HEK293 (cell line): ENCODE data around the gene CLASP1.

Source experiments
- CTCF ChIA-PET: fragments of 350-600 bp; formaldehyde crosslinking; extraction: SDS; loops from one replicate; lab custom pipeline; 2021; ENCODE audit warnings: antibody characterized with exemption; lab: Yijun Ruan, JAX
- POLR2A ChIA-PET: fragments of 300-600 bp; formaldehyde crosslinking; extraction: SDS; loops from one replicate; lab custom pipeline; 2020; ENCODE audit warnings: antibody characterized with exemption, inconsistent platforms; lab: Yijun Ruan, JAX
- H3K27ac ChIP-seq: fragments of 200-500 bp; sonication (Bioruptor generic); 2 replicates; pipeline ENCODE4 v1.5.1; 2014; ENCODE audit warnings: low read depth, low read length, control low read depth, inconsistent platforms; ENCODE audit errors: extremely low read depth
- H3K36me3 ChIP-seq, 2 experiments: fragments of 200-500 bp in 1 of 2; sonication (Bioruptor generic) in 1 of 2; 1 replicate in 1 of 2; 2 replicates in 1 of 2; pipeline ENCODE4 v1.5.1; 2014 to 2017; ENCODE audit warnings: inconsistent platforms in 2 of 2, low read length in 2 of 2; ENCODE audit not compliant: control insufficient read depth in 2 of 2, insufficient read depth in 1 of 2
- H3K4me1 ChIP-seq: fragments of 200-500 bp; sonication (Bioruptor generic); 2 replicates; pipeline ENCODE4 v1.5.1; 2014; ENCODE audit warnings: mild to moderate bottlenecking, low read length, inconsistent platforms; ENCODE audit not compliant: control insufficient read depth, insufficient read depth
- H3K4me3 ChIP-seq: 2 replicates; pipeline ENCODE4 v1.5.1; 2011; ENCODE audit warnings: low read depth, mild to moderate bottlenecking, control low read depth, low read length, moderate library complexity
- H3K9me3 ChIP-seq: fragments of 200-500 bp; sonication (Bioruptor generic); 2 replicates; pipeline ENCODE4 v1.5.1; 2014; ENCODE audit warnings: low read depth, low read length, inconsistent platforms; ENCODE audit not compliant: control insufficient read depth, insufficient read depth
- GLI2 ChIP-seq: fragments of 450-650 bp; formaldehyde crosslinking; IDR thresholded peaks from 2 replicates; pipeline ENCODE4; 2017; ENCODE audit warnings: missing biosample characterization, missing genetic modification characterization, low read depth, borderline replicate concordance
- HOXC10 ChIP-seq: sonication (generic); formaldehyde crosslinking; IDR thresholded peaks from 2 replicates; pipeline ENCODE4 v1.8.1; 2023; ENCODE audit warnings: mild to moderate bottlenecking, missing genetic modification reagents
- HOXD13 ChIP-seq: sonication (generic); formaldehyde crosslinking; IDR thresholded peaks from 2 replicates; pipeline ENCODE4 v1.8.0; 2022; ENCODE audit warnings: missing genetic modification reagents, borderline replicate concordance
- KLF16 ChIP-seq: fragments of 450-650 bp; formaldehyde crosslinking; IDR thresholded peaks from 2 replicates; pipeline ENCODE4 v1.5.1; 2017; ENCODE audit warnings: missing biosample characterization, missing genetic modification characterization
- KLF9 ChIP-seq: fragments of 450-650 bp; formaldehyde crosslinking; IDR thresholded peaks from 2 replicates; pipeline ENCODE4 v1.5.1; 2016; ENCODE audit warnings: missing biosample characterization, missing genetic modification characterization, low read depth
- MEIS1 ChIP-seq: sonication (generic); formaldehyde crosslinking; IDR thresholded peaks from 2 replicates; pipeline ENCODE4 v1.8.1; 2022; ENCODE audit warnings: missing genetic modification reagents, mild to moderate bottlenecking, borderline replicate concordance
- OVOL3 ChIP-seq: fragments of 450-650 bp; formaldehyde crosslinking; IDR thresholded peaks from 2 replicates; pipeline ENCODE4 v1.5.1; 2016; ENCODE audit warnings: missing biosample characterization, missing genetic modification characterization
- REST ChIP-seq: fragments of 450-650 bp; formaldehyde crosslinking; IDR thresholded peaks from 2 replicates; pipeline ENCODE4 v1.5.1; 2016; ENCODE audit warnings: missing biosample characterization, missing genetic modification characterization
- SETDB1 ChIP-seq: IDR thresholded peaks from one replicate; pipeline ENCODE4 v1.6.1; 2017; ENCODE audit warnings: mild to moderate bottlenecking, low read length, moderate library complexity, mixed read lengths; ENCODE audit not compliant: insufficient read length
- TCF7L2 ChIP-seq: IDR thresholded peaks from 2 replicates; pipeline ENCODE4 v1.6.1; 2011; ENCODE audit warnings: low read depth, mild to moderate bottlenecking, inconsistent platforms, low read length, moderate library complexity, borderline replicate concordance
- ZBTB20 ChIP-seq: fragments of 450-650 bp; formaldehyde crosslinking; IDR thresholded peaks from 2 replicates; pipeline ENCODE4 v1.5.1; 2016; ENCODE audit warnings: missing biosample characterization, missing genetic modification characterization
- ZBTB26 ChIP-seq: fragments of 450-650 bp; formaldehyde crosslinking; optimal IDR thresholded peaks from 2 replicates; pipeline ENCODE3; 2016; ENCODE audit warnings: missing biosample characterization, mild to moderate bottlenecking, missing genetic modification characterization
- ZFHX2 ChIP-seq: fragments of 450-650 bp; formaldehyde crosslinking; conservative IDR thresholded peaks from 2 replicates; pipeline ENCODE4 v1.5.1; 2016; ENCODE audit warnings: missing biosample characterization, missing genetic modification characterization
- ZFP69B ChIP-seq: fragments of 450-650 bp; formaldehyde crosslinking; IDR thresholded peaks from 2 replicates; pipeline ENCODE4 v1.5.1; 2016; ENCODE audit warnings: missing biosample characterization, missing genetic modification characterization
- ZIC2 ChIP-seq: fragments of 450-650 bp; formaldehyde crosslinking; IDR thresholded peaks from 2 replicates; pipeline ENCODE4 v1.5.1; 2016; ENCODE audit warnings: missing biosample characterization, missing genetic modification characterization
- ZNF132 ChIP-seq: fragments of 450-650 bp; formaldehyde crosslinking; IDR thresholded peaks from 2 replicates; pipeline ENCODE4 v1.5.1; 2017; ENCODE audit warnings: missing biosample characterization, missing genetic modification characterization, borderline replicate concordance
- ZNF169 ChIP-seq: fragments of 450-650 bp; formaldehyde crosslinking; IDR thresholded peaks from 2 replicates; pipeline ENCODE4 v1.5.1; 2016; ENCODE audit warnings: missing biosample characterization, missing genetic modification characterization
- ZNF24 ChIP-seq: fragments of 450-650 bp; formaldehyde crosslinking; IDR thresholded peaks from 2 replicates; pipeline ENCODE4 v1.5.1; 2016; ENCODE audit warnings: missing biosample characterization, missing genetic modification characterization
- ZNF391 ChIP-seq: fragments of 450-650 bp; formaldehyde crosslinking; IDR thresholded peaks from 2 replicates; pipeline ENCODE4 v1.5.1; 2016; ENCODE audit warnings: low read depth, missing biosample characterization, missing genetic modification characterization, borderline replicate concordance
- ZNF404 ChIP-seq: fragments of 450-650 bp; formaldehyde crosslinking; IDR thresholded peaks from 2 replicates; pipeline ENCODE4 v1.5.1; 2017; ENCODE audit warnings: missing biosample characterization, missing genetic modification characterization
- ZNF426 ChIP-seq: fragments of 450-650 bp; formaldehyde crosslinking; IDR thresholded peaks from 2 replicates; pipeline ENCODE4 v1.5.1; 2017; ENCODE audit warnings: missing biosample characterization, missing genetic modification characterization, mild to moderate bottlenecking, inconsistent platforms, moderate library complexity
- ZNF501 ChIP-seq: fragments of 450-650 bp; formaldehyde crosslinking; IDR thresholded peaks from 2 replicates; pipeline ENCODE4 v1.5.1; 2016; ENCODE audit warnings: missing biosample characterization, missing genetic modification characterization
- ZNF560 ChIP-seq: fragments of 450-650 bp; formaldehyde crosslinking; IDR thresholded peaks from 2 replicates; pipeline ENCODE4 v1.5.1; 2017; ENCODE audit warnings: missing biosample characterization, missing genetic modification characterization, borderline replicate concordance
- ZNF621 ChIP-seq: fragments of 450-650 bp; formaldehyde crosslinking; IDR thresholded peaks from 2 replicates; pipeline ENCODE4 v1.5.1; 2017; ENCODE audit warnings: missing biosample characterization, missing genetic modification characterization
- ZNF670 ChIP-seq: fragments of 450-650 bp; formaldehyde crosslinking; IDR thresholded peaks from 2 replicates; pipeline ENCODE4 v1.5.1; 2016; ENCODE audit warnings: missing biosample characterization, missing genetic modification characterization, low read depth
- ZNF777 ChIP-seq: fragments of 450-650 bp; formaldehyde crosslinking; IDR thresholded peaks from 2 replicates; pipeline ENCODE4 v1.5.1; 2017; ENCODE audit warnings: missing biosample characterization, missing genetic modification characterization, borderline replicate concordance
- ZNF837 ChIP-seq: fragments of 450-650 bp; formaldehyde crosslinking; IDR thresholded peaks from 2 replicates; pipeline ENCODE4 v1.5.1; 2016; ENCODE audit warnings: missing biosample characterization, missing genetic modification characterization

The CLASP1 gene

GRCh38 chr2:121345887-121346286 is 303.4 kb downstream of the CLASP1 start:
- Histone ChIP-seq H3K4me3 (no peak overlapping the region), H3K36me3 (peaks cover 8 to 75% of the 10 kb centered on the region in 2 experiments; a peak in 2 of 3 replicates), H3K9me3 (no peaks in the 10 kb centered on the region), H3K4me1 (no peaks in the 10 kb centered on the region), H3K27ac (no peak overlapping the region)
- TF ChIP-seq SETDB1 (no peak), HOXD13 (CRISPR knock-in tag) (no peak), TCF7L2 (no peak), ZBTB26 (tag by site-specific recombination) (no peak), ZNF501 (tag by site-specific recombination) (no peak), ZNF426 (no peak), ZFP69B (tag by site-specific recombination) (no peak), ZNF169 (tag by site-specific recombination) (no peak), GLI2 (no peak), ZNF621 (no peak), ZBTB20 (tag by site-specific recombination) (no peak), ZFHX2 (tag by site-specific recombination) (no peak), ZNF837 (tag by site-specific recombination) (no peak)
- CTCF ChIA-PET: interaction anchor here (0.6 to 4.0 kb wide), 3 partner anchors 9 to 266 kb away, joined by 4 to 20 read pairs (median 5); no protein-coding TSS in a partner anchor
- POLR2A ChIA-PET: no interaction called here

- no peaks in the 10 kb centered on the region for H3K4me1 ChIP-seq
- ChIA-PET CTCF (interaction anchor here (0.6 to 4.0 kb wide), 4 partner anchors 10 to 464 kb away, joined by 3 to 20 read pairs (median 4); no protein-coding TSS in a partner anchor), POLR2A (no interaction called here)
- no peak overlapping the region for H3K4me3 ChIP-seq
- H3K27ac ChIP-seq: no peak overlapping the region
- peaks cover 8 to 75% of the 10 kb centered on the region in 2 experiments; a peak in 2 of 3 replicates for H3K36me3 ChIP-seq
- no peaks in the 10 kb centered on the region for H3K9me3 ChIP-seq
- TF ChIP-seq ZNF560 (tag by site-specific recombination) (no peak), KLF9 (tag by site-specific recombination) (no peak), ZFHX2 (tag by site-specific recombination) (no peak), OVOL3 (no peak), ZNF404 (tag by site-specific recombination) (no peak), ZNF391 (tag by site-specific recombination) (no peak), HOXC10 (CRISPR knock-in tag) (no peak), ZNF670 (tag by site-specific recombination) (no peak), MEIS1 (CRISPR knock-in tag) (no peak), ZNF777 (no peak), ZNF24 (tag by site-specific recombination) (no peak), ZNF132 (tag by site-specific recombination) (no peak), KLF16 (tag by site-specific recombination) (no peak), ZIC2 (tag by site-specific recombination) (no peak), REST (tag by site-specific recombination) (no peak)
Measured at GRCh38 chr2:121345101-121345500, 304.2 kb downstream of the CLASP1 start.
